Measurements from ENCODE around the gene PRR13. TPM values are rescaled to one million over a fixed set of nuclear protein-coding genes. Genes with fewer than 3 reads are reported as not detected.

The PRR13 gene
- total and polyA plus RNA-seq, 12 donors = 68.2 to 407 (median 129) TPM

DNA sequence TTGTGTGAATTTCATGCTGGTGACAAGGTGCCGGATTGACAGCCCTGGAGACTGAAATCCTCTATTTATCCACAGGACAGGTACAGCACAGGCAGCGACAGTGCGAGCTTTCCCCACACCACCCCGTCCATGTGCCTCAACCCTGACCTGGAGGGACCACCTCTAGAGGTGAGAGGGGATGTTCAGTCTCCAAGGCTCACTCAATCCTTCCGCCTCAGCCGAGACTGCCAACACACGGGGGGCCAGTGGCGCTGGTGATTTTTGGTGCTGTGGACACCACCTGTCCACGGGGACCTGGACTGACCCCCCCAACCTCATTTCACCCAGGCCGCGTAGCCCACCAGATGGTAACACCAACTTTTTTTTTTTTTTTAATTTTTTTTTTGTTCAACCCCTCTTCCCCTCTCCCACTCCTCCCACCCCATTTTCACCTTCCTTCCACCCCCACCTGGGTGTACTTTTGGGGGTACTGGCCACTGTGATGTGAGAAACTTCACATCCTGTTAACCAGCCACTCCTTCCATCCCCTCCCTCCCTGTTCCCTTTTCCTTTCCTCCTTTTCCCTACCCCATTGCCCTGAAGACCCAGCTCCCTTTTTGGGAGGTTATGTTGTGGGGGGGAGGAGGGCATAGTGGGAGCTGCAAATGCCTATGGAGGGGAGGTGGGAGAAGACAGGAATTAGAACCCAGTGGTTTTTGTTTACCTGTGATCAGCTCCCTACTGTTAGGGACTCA is 23.3 kb downstream of the PRR13 start:
- Histone ChIP-seq H3K4me1 (replicated peaks in 1 of 2) (peaks cover 23 to 50% of the 10 kb centered on the region in 2 donors), H3K36me3 (replicated peaks in 1 of 2) (peaks cover 0 to 100% of the 10 kb centered on the region in 2 donors), H3K4me3 (no peak overlapping the region), H3K27ac (peak overlapping the region in 2 of 5 donors; percentile 11 to 28), H3K9me3 (replicated peaks in 1 of 3) (no peaks in the 10 kb centered on the region), H3K27me3 (no peaks in the 10 kb centered on the region)
- intact Hi-C loops (cut with DNase I) = no loop called here
- 80 to 85% (median 81%) methylated on average over 11 of the region's 11 CpGs for WGBS, 4 donors
- DNase-seq = peak in 1 of 7 donors; percentile 24
- TF ChIP-seq POLR2A (IDR thresholded peaks at IDR 0.05) = no peak
- TF ChIP-seq, protein P1, sequence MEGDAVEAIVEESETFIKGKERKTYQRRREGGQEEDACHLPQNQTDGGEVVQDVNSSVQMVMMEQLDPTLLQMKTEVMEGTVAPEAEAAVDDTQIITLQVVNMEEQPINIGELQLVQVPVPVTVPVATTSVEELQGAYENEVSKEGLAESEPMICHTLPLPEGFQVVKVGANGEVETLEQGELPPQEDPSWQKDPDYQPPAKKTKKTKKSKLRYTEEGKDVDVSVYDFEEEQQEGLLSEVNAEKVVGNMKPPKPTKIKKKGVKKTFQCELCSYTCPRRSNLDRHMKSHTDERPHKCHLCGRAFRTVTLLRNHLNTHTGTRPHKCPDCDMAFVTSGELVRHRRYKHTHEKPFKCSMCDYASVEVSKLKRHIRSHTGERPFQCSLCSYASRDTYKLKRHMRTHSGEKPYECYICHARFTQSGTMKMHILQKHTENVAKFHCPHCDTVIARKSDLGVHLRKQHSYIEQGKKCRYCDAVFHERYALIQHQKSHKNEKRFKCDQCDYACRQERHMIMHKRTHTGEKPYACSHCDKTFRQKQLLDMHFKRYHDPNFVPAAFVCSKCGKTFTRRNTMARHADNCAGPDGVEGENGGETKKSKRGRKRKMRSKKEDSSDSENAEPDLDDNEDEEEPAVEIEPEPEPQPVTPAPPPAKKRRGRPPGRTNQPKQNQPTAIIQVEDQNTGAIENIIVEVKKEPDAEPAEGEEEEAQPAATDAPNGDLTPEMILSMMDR (IDR thresholded peaks at IDR 0.05) = no peak

DNA sequence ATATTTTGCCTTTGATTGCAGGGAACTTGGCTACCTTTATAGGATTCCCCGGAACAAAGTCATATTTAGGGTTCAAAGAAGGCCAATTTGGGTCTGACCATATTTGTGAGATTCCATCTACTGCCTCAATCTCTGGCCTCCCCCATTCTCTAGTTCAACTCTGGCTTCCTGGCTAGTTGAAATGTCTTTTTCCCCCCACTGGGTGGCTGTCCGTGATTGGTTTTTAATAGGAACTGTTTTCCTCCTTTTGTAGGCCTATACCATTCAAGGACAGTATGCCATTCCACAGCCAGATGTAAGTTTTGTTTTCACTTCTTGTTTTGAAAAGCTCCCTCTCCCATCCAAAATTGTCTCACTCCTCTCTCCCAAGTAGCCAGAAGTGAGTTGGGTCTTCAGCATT is 24.1 kb downstream of the PRR13 start:
- H3K27ac ChIP-seq = peak overlapping the region in 2 of 5 donors; percentile 28 to 60
- intact Hi-C loops (cut with DNase I) = no loop called here
- WGBS, 4 donors = 30 to 40% (median 37%) methylated on average over 2 of the region's 2 CpGs

DNA sequence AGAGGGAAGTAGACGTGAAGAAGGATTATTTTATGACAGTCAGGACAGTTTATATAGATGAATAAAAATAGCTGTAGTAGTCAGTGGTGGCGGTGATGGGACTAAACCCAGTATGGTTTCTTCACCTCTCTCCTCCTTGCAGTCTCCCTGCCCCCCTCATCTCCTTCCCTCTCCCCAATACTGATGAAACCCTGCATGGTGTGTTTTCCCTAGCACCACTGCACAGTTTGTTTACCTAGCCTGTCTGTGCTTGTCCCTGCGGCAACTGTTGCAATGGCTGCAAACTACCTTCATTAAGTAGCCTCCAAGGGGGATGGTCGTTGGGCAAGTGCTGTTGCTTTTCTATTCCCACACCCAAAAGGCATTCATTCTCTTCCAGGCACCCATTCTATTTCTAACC is 25.1 kb downstream of the PRR13 start:
- Histone ChIP-seq H3K4me1 (replicated peaks in 1 of 2) (peaks cover 10 to 34% of the 10 kb centered on the region in 2 donors), H3K27ac (no peak overlapping the region), H3K27me3 (no peaks in the 10 kb centered on the region), H3K36me3 (replicated peaks in 1 of 2) (peaks cover 0 to 100% of the 10 kb centered on the region in 2 donors), H3K4me3 (no peak overlapping the region), H3K9me3 (replicated peaks in 1 of 3) (no peaks in the 10 kb centered on the region)
- TF ChIP-seq, protein P1 (IDR thresholded peaks at IDR 0.05) = no peak
- TF ChIP-seq POLR2A (IDR thresholded peaks at IDR 0.05) = no peak
- 69 to 75% (median 75%) methylated on average over 4 of the region's 4 CpGs for WGBS, 4 donors
- DNase-seq = no peak
- intact Hi-C loops (cut with DNase I) = no loop called here

More for the DNA sequence above, 24.1 kb downstream of the PRR13 start:
- Histone ChIP-seq H3K9me3 (replicated peaks in 1 of 3) (no peaks in the 10 kb centered on the region), H3K4me3 (no peak overlapping the region), H3K36me3 (replicated peaks in 1 of 2) (peaks cover 0 to 100% of the 10 kb centered on the region in 2 donors), H3K4me1 (replicated peaks in 1 of 2) (peaks cover 20 to 44% of the 10 kb centered on the region in 2 donors), H3K27me3 (no peaks in the 10 kb centered on the region)
- DNase-seq = no peak
- no peak for TF ChIP-seq POLR2A (IDR thresholded peaks at IDR 0.05)
- TF ChIP-seq, protein P1 (IDR thresholded peaks at IDR 0.05) = peak in 1 of 6 experiments; percentile 16

DNA sequence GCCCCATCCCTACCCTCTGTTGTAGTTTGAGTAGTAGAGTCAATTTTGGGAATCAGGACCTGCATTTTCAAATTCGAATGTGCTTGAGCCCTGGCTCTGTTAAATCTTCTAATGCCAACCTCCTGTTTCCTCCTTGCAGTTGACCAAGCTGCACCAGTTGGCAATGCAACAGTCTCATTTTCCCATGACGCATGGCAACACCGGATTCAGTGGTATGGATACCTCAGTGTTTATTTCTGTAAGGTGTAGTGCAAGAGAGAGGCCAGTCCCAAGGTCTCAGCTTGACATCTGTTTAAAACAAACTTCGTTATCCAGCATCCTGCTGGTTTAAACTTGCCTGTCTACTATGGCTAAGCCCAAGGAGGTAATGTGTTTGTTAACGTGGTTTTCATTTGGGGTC is 25.5 kb downstream of the PRR13 start:
- no peak for DNase-seq
- Histone ChIP-seq H3K9me3 (replicated peaks in 1 of 3) (no peaks in the 10 kb centered on the region), H3K36me3 (replicated peaks in 1 of 2) (peaks cover 0 to 100% of the 10 kb centered on the region in 2 donors), H3K27ac (no peak overlapping the region), H3K4me3 (no peak overlapping the region), H3K27me3 (no peaks in the 10 kb centered on the region), H3K4me1 (replicated peaks in 1 of 2) (peaks cover 6 to 32% of the 10 kb centered on the region in 2 donors)
- TF ChIP-seq, protein P1 (IDR thresholded peaks at IDR 0.05) = no peak
- TF ChIP-seq POLR2A (IDR thresholded peaks at IDR 0.05) = no peak
- intact Hi-C loops (cut with DNase I) = no loop called here
- 50 to 63% (median 55%) methylated on average over 5 of the region's 5 CpGs for WGBS, 4 donors

All from adrenal gland (tissue), 12 donors.